Mesendoderm (in vitro differentiated cells): ENCODE results near the gene NNT.
"Not testable (repeated sequence)": the region's sequence is repeated elsewhere in the genome, so short reads cannot be mapped to it uniquely, and the experiment has no call there.

ENCODE experiments used
- DNase-seq: peaks from one replicate; pipeline ENCODE4 v3.0.0; 2013
- H2AK5ac ChIP-seq: 2 replicates; pipeline ENCODE4 v1.6.1; 2013; ENCODE audit warnings: low read length, inconsistent platforms
- H2BK120ac ChIP-seq: 2 replicates; pipeline ENCODE4 v1.6.1; 2013; ENCODE audit warnings: low read depth, mild to moderate bottlenecking, low read length, moderate library complexity, mixed read lengths
- H2BK15ac ChIP-seq: replicated peaks from 2 replicates; pipeline ENCODE4 v1.6.1; 2013; ENCODE audit warnings: low read depth, mild to moderate bottlenecking, moderate library complexity
- H2BK5ac ChIP-seq: 2 replicates; pipeline ENCODE4 v1.6.1; 2013; ENCODE audit warnings: low read length, inconsistent platforms
- H3K18ac ChIP-seq: 2 replicates; pipeline ENCODE4 v1.6.1; 2013; ENCODE audit warnings: mild to moderate bottlenecking, low read length, mixed read lengths
- H3K23ac ChIP-seq: one replicate; pipeline ENCODE4 v1.6.1; 2013; ENCODE audit warnings: low read length
- H3K27ac ChIP-seq: 2 replicates; pipeline ENCODE4 v1.5.1; 2013; ENCODE audit warnings: low read depth, mild to moderate bottlenecking, inconsistent platforms, low read length, moderate library complexity
- H3K27me3 ChIP-seq: 2 replicates; pipeline ENCODE4 v1.6.1; 2013; ENCODE audit warnings: low read length, control low read depth, mild to moderate bottlenecking, inconsistent platforms; ENCODE audit not compliant: insufficient read depth, poor library complexity
- H3K36me3 ChIP-seq: 2 replicates; pipeline ENCODE4 v1.6.1; 2013; ENCODE audit warnings: low read length, inconsistent platforms; ENCODE audit not compliant: control insufficient read depth, insufficient read depth
- H3K4ac ChIP-seq: one replicate; pipeline ENCODE4 v1.6.1; 2013; ENCODE audit warnings: low read depth, mild to moderate bottlenecking, low read length, moderate library complexity
- H3K4me1 ChIP-seq: 2 replicates; pipeline ENCODE4 v1.6.1; 2013; ENCODE audit warnings: low read depth, low read length, inconsistent platforms; ENCODE audit not compliant: control insufficient read depth
- H3K4me2 ChIP-seq: 2 replicates; pipeline ENCODE4 v1.6.1; 2013; ENCODE audit warnings: low read length
- H3K4me3 ChIP-seq: 2 replicates; pipeline ENCODE4 v1.5.1; 2013; ENCODE audit warnings: mild to moderate bottlenecking, low read length
- H3K56ac ChIP-seq: one replicate; pipeline ENCODE4 v1.6.1; 2013; ENCODE audit warnings: low read length
- H3K79me1 ChIP-seq: 2 replicates; pipeline ENCODE4 v1.6.1; 2013; ENCODE audit warnings: low read length, inconsistent platforms
- H3K79me2 ChIP-seq: 2 replicates; pipeline ENCODE4 v1.6.1; 2013; ENCODE audit warnings: mild to moderate bottlenecking, low read length; ENCODE audit not compliant: control insufficient read depth, insufficient read depth
- H3K9ac ChIP-seq: 2 replicates; pipeline ENCODE4 v1.6.1; 2013; ENCODE audit warnings: low read length, inconsistent platforms
- H4K5ac ChIP-seq: one replicate; pipeline ENCODE4 v1.6.1; 2013; ENCODE audit warnings: low read length
- H4K8ac ChIP-seq: one replicate; pipeline ENCODE4 v1.6.1; 2013; ENCODE audit warnings: low read depth, mild to moderate bottlenecking, control low read depth, low read length, moderate library complexity
- WGBS: extraction: QIAGEN DNeasy Blood & Tissue Kit; methylation state at CpG from one replicate; pipeline ENCODE4 v1.1.7; 2013; ENCODE audit warnings: low lambda C conversion rate, missing lambda C conversion rate; ENCODE audit not compliant: insufficient coverage; ENCODE audit errors: extremely low coverage; 5-methylcytosine and 5-hydroxymethylcytosine counted together

The NNT gene

GRCh38 chr5:43580402-43581210 lies 22.4 kb upstream of the NNT start:
- H4K5ac ChIP-seq, H3K23ac ChIP-seq, H3K79me2 ChIP-seq, H3K27ac ChIP-seq, H3K27me3 ChIP-seq, DNase-seq, H3K9ac ChIP-seq, H3K79me1 ChIP-seq, H3K4me3 ChIP-seq, H2BK120ac ChIP-seq, H3K4ac ChIP-seq, H2BK5ac ChIP-seq, H2AK5ac ChIP-seq, H3K4me1 ChIP-seq, H2BK15ac ChIP-seq, H3K18ac ChIP-seq, H3K36me3 ChIP-seq, H3K4me2 ChIP-seq, H3K56ac ChIP-seq, H4K8ac ChIP-seq: not testable (repeated sequence)
- WGBS: no CpG with 5 or more reads among the region's 10 CpGs

- H2BK5ac ChIP-seq: no peak overlapping the region
- no peak overlapping the region for H3K4me3 ChIP-seq
- H3K79me2 ChIP-seq: no peaks in the 10 kb centered on the region
- H3K4me2 ChIP-seq: no peak overlapping the region
- no peak overlapping the region for H3K56ac ChIP-seq
- no peak overlapping the region for H3K18ac ChIP-seq
- H3K36me3 ChIP-seq: no peaks in the 10 kb centered on the region
- no peak overlapping the region for H2BK120ac ChIP-seq
- no peak overlapping the region for H4K8ac ChIP-seq
- H3K79me1 ChIP-seq: no peaks in the 10 kb centered on the region
- H2BK15ac ChIP-seq: no peak overlapping the region
- no peak overlapping the region for H4K5ac ChIP-seq
- H3K4me1 ChIP-seq: no peaks in the 10 kb centered on the region
- no CpG with 5 or more reads among the region's 1 CpG for WGBS
- H3K9ac ChIP-seq: no peak overlapping the region
- H3K23ac ChIP-seq: no peak overlapping the region
- no peak overlapping the region for H3K4ac ChIP-seq
- H3K27me3 ChIP-seq: no peaks in the 10 kb centered on the region
- DNase-seq: no peak
- H3K27ac ChIP-seq: no peak overlapping the region
- H2AK5ac ChIP-seq: no peak overlapping the region
Measured at GRCh38 chr5:43581398-43581797, 21.6 kb upstream of the NNT start.

- Histone ChIP-seq H3K56ac (no peak overlapping the region), H2BK5ac (no peak overlapping the region), H3K4me2 (no peak overlapping the region), H3K36me3 (no peaks in the 10 kb centered on the region), H2BK15ac (no peak overlapping the region), H3K9ac (no peak overlapping the region), H3K79me1 (no peaks in the 10 kb centered on the region), H3K4me3 (no peak overlapping the region), H3K4ac (no peak overlapping the region), H3K4me1 (no peaks in the 10 kb centered on the region), H3K27ac (no peak overlapping the region), H4K5ac (no peak overlapping the region), H3K18ac (no peak overlapping the region), H3K79me2 (no peaks in the 10 kb centered on the region), H3K23ac (no peak overlapping the region), H4K8ac (no peak overlapping the region), H3K27me3 (no peaks in the 10 kb centered on the region), H2BK120ac (no peak overlapping the region), H2AK5ac (no peak overlapping the region)
- no peak for DNase-seq
- WGBS: no CpG with 5 or more reads among the region's 4 CpGs
Measured at GRCh38 chr5:43582082-43583005, 20.6 kb upstream of the NNT start.

- Histone ChIP-seq H3K56ac (no peak overlapping the region), H3K4me3 (no peak overlapping the region), H2BK120ac (no peak overlapping the region), H3K36me3 (no peaks in the 10 kb centered on the region), H3K9ac (no peak overlapping the region), H3K4me2 (no peak overlapping the region), H2BK5ac (no peak overlapping the region), H3K79me2 (no peaks in the 10 kb centered on the region), H2BK15ac (no peak overlapping the region), H3K27ac (no peak overlapping the region), H3K27me3 (no peaks in the 10 kb centered on the region), H3K18ac (no peak overlapping the region), H4K8ac (no peak overlapping the region), H3K23ac (no peak overlapping the region), H4K5ac (no peak overlapping the region), H3K79me1 (no peaks in the 10 kb centered on the region), H3K4ac (no peak overlapping the region), H2AK5ac (no peak overlapping the region), H3K4me1 (no peaks in the 10 kb centered on the region)
- DNase-seq: no peak
Measured at GRCh38 chr5:43583724-43584123, 19.3 kb upstream of the NNT start.

- Histone ChIP-seq H3K4me1 (no peaks in the 10 kb centered on the region), H3K56ac (no peak overlapping the region), H2BK15ac (no peak overlapping the region), H3K4ac (no peak overlapping the region), H3K4me2 (no peak overlapping the region), H3K79me2 (no peaks in the 10 kb centered on the region), H2BK5ac (no peak overlapping the region), H3K27ac (no peak overlapping the region), H3K27me3 (no peaks in the 10 kb centered on the region), H4K5ac (no peak overlapping the region), H2AK5ac (no peak overlapping the region), H3K79me1 (no peaks in the 10 kb centered on the region), H4K8ac (no peak overlapping the region), H3K36me3 (no peaks in the 10 kb centered on the region), H3K18ac (no peak overlapping the region), H3K23ac (no peak overlapping the region), H2BK120ac (no peak overlapping the region), H3K9ac (no peak overlapping the region), H3K4me3 (no peak overlapping the region)
- no CpG with 5 or more reads among the region's 1 CpG for WGBS
- no peak for DNase-seq
Measured at GRCh38 chr5:43584166-43584699, 18.7 kb upstream of the NNT start.
